ENCODE measurements around the gene ATP1B4. TPM values are rescaled to one million over a fixed set of nuclear protein-coding genes. Genes with fewer than 3 reads are reported as not detected.

The ATP1B4 gene
- total RNA-seq (2022; extraction: Qiagen RNA extraction; ENCODE audit: low read depth): not detected in 5 replicates

GRCh38 chrX:120361764-120362305 lies at the start of gene ATP1B4:
Gene ATP1B4, plus strand, starts transcription at chrX:120362089. Its CDS starts 80 bp downstream, at chrX:120362169.

Other genes with a start within 250 kb of the ATP1B4 start
- gene RHOXF1, start 246.2 kb upstream of the ATP1B4 start, total RNA-seq (2022; extraction: Qiagen RNA extraction; ENCODE audit: low read depth): not detected in 5 replicates
- not detected in 5 replicates for gene RHOXF2, start 203.5 kb upstream of the ATP1B4 start, total RNA-seq (2022; extraction: Qiagen RNA extraction; ENCODE audit: low read depth)
- gene ZBTB33, start 111.3 kb upstream of the ATP1B4 start, total RNA-seq (2022; extraction: Qiagen RNA extraction; ENCODE audit: low read depth): 5.2 to 12.7 TPM (median 11.7 TPM) in 5 replicates
- gene TMEM255A, start 50.6 kb upstream of the ATP1B4 start, total RNA-seq (2022; extraction: Qiagen RNA extraction; ENCODE audit: low read depth): 0.11 to 0.16 TPM (median 0.14 TPM) in 5 replicates
- 74.6 to 113 TPM (median 94.3 TPM) in 5 replicates for gene LAMP2, start 107.2 kb downstream of the ATP1B4 start, total RNA-seq (2022; extraction: Qiagen RNA extraction; ENCODE audit: low read depth)
- 27.5 to 60.0 TPM (median 55.4 TPM) in 5 replicates for gene CUL4B, start 198.9 kb downstream of the ATP1B4 start, total RNA-seq (2022; extraction: Qiagen RNA extraction; ENCODE audit: low read depth)
- 77.2 to 129 TPM (median 90.0 TPM) in 5 replicates for gene MCTS1, start 242.0 kb downstream of the ATP1B4 start, total RNA-seq (2022; extraction: Qiagen RNA extraction; ENCODE audit: low read depth)

Measured in A549 treated with ZK216348 at 1 μM for 4 hours (cell line).